Colonic mucosa (tissue), 4 donors: ENCODE results near the gene SFXN1. TPM values are rescaled to one million over a fixed set of nuclear protein-coding genes. Genes with fewer than 3 reads are reported as not detected.

ENCODE experiments used
- DNase-seq: peaks from one replicate; pipeline ENCODE4 v3.0.0-alpha.2; 2020
- H3K27ac ChIP-seq: fragments of 200-600 bp; one replicate; pipeline ENCODE4 v1.8.0; 2021
- H3K27me3 ChIP-seq: fragments of 200-600 bp; one replicate; pipeline ENCODE4 v1.8.0; 2021
- H3K36me3 ChIP-seq: fragments of 200-600 bp; one replicate; pipeline ENCODE4 v1.8.0; 2021
- H3K4me1 ChIP-seq: fragments of 200-600 bp; one replicate; pipeline ENCODE4 v1.8.0; 2021; ENCODE audit warnings: mild to moderate bottlenecking
- H3K4me3 ChIP-seq: fragments of 200-600 bp; one replicate; pipeline ENCODE4 v1.8.0; 2021
- H3K9ac ChIP-seq, 2 donors: one replicate each; pipeline ENCODE4 v1.7.0; 2013; ENCODE audit warnings: control low read depth in 2 of 2, low read depth in 2 of 2, low read length in 2 of 2
- H3K9me3 ChIP-seq: fragments of 200-600 bp; one replicate; pipeline ENCODE4 v1.8.0; 2021
- intact Hi-C: fragments of 100-400 bp; cut with DNase I; formaldehyde crosslinking; loops from one replicate; pipeline ENCODE4 v1.14.1; 2022
- total RNA-seq, 2 donors: library from RNA; stranded (reverse); fragmentation: NEBNext Ultra II Directional in 1 of 2; extraction: Animal tissue kit (Norgen Biotek cat#: 25700) in 1 of 2; gene quantifications; one replicate each; pipeline ENCODE4 v1.2.1, GENCODE V29; 2021
- TF ChIP-seq, protein P1 (sequence below): fragments of 200-600 bp; IDR thresholded peaks from one replicate; pipeline ENCODE4 v1.8.0; 2022; ENCODE audit warnings: antibody characterized with exemption, mild to moderate bottlenecking
- donor health status: healthy.
- donor health status: DM: no; HTN: no; CAD: no.
- donor health status: DM: no; HTN: no; CAD: no.

SFXN1 gene
- total RNA-seq, 2 donors from 2014 or later = 71.9 to 95.7 TPM

DNA sequence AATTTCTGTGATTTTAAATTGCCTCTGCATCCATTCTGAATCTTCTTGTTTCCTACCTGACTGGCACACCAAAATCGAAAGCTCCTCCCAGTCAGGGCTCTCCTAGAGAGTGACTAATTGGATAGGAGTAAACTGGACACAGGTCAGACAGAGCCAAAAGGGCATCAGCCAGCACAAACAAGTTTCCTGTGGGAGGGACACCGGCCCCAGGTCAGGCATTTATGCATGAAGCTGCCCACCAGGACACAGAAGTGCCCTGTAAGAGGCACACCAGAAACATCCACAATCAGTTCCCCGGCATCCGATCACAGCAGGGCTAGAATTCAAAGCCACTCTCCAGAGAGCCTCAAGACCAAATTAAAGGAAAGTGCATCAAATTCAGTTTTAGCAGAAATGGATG, 78.4 kb downstream of the SFXN1 start:
- Histone ChIP-seq H3K9me3 (no peaks in the 10 kb centered on the region), H3K27me3 (no peaks in the 10 kb centered on the region), H3K9ac (no peak overlapping the region), H3K27ac (no peak overlapping the region), H3K4me3 (no peak overlapping the region), H3K36me3 (no peaks in the 10 kb centered on the region), H3K4me1 (no peaks in the 10 kb centered on the region)
- DNase-seq = no peak
- TF ChIP-seq, protein P1, sequence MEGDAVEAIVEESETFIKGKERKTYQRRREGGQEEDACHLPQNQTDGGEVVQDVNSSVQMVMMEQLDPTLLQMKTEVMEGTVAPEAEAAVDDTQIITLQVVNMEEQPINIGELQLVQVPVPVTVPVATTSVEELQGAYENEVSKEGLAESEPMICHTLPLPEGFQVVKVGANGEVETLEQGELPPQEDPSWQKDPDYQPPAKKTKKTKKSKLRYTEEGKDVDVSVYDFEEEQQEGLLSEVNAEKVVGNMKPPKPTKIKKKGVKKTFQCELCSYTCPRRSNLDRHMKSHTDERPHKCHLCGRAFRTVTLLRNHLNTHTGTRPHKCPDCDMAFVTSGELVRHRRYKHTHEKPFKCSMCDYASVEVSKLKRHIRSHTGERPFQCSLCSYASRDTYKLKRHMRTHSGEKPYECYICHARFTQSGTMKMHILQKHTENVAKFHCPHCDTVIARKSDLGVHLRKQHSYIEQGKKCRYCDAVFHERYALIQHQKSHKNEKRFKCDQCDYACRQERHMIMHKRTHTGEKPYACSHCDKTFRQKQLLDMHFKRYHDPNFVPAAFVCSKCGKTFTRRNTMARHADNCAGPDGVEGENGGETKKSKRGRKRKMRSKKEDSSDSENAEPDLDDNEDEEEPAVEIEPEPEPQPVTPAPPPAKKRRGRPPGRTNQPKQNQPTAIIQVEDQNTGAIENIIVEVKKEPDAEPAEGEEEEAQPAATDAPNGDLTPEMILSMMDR = no peak
- intact Hi-C loops = no loop called here

DNA sequence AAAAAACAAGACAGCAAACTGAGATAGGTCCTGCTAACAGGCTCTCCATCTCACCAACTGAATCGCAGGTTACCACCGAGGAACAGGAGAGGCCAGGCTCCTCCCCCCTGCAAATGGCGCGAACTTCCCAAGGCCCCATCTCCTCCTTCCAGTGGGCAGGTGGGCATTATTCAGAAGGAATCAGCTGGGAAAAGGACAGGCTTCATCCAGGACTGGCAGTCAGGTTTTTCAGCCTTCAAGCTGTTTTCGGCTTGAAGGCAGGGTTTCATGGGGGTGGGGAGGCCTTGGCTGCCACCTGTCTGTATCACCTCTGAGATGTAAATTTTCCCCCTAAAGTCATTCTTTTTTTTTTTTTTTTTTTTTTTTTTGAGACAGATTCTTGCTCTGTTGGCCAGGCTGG, 79.4 kb downstream of the SFXN1 start:
- Histone ChIP-seq H3K27ac (no peak overlapping the region), H3K4me1 (no peaks in the 10 kb centered on the region), H3K36me3 (no peaks in the 10 kb centered on the region), H3K9me3 (no peaks in the 10 kb centered on the region), H3K27me3 (no peaks in the 10 kb centered on the region), H3K9ac (no peak overlapping the region), H3K4me3 (no peak overlapping the region)
- no peak for DNase-seq
- intact Hi-C loops = no loop called here
- TF ChIP-seq, protein P1 = no peak

DNA sequence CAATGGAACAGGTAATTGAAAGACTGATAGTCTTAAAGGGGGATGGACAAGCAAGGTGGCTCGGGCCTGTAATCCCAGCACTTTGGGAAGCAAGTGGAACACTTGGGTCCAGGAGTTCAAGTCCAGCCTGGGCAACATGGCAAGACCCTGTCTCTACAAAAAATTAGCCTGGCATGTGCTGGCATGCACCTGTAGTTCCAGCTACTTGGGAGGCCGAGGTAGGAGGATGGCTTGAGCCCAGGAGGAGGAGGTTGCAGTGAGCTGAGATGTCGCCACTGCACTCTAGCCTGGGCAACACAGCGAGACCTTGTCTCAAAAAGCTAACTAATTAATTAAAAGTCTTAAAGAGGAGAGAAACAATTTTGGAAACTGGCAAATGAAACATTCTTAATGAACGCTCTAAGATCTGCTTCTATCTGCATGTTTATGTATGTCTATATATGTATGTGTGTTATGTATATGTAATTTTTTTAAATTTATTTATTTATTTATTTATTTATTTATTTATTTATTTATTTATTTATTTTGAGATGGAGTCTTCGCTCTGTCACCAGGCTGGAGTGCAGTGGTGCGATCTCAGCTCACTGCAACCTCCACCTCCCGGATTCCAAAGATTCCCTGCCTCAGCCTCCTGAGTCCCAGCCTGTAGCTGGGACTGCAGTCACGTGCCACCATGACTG, 80.6 kb downstream of the SFXN1 start:
- DNase-seq = no peak
- Histone ChIP-seq H3K9ac (no peak overlapping the region), H3K9me3 (no peaks in the 10 kb centered on the region), H3K4me1 (no peaks in the 10 kb centered on the region), H3K4me3 (no peak overlapping the region), H3K36me3 (no peaks in the 10 kb centered on the region), H3K27me3 (no peaks in the 10 kb centered on the region), H3K27ac (no peak overlapping the region)
- TF ChIP-seq, protein P1 = no peak
- intact Hi-C loops = no loop called here

DNA sequence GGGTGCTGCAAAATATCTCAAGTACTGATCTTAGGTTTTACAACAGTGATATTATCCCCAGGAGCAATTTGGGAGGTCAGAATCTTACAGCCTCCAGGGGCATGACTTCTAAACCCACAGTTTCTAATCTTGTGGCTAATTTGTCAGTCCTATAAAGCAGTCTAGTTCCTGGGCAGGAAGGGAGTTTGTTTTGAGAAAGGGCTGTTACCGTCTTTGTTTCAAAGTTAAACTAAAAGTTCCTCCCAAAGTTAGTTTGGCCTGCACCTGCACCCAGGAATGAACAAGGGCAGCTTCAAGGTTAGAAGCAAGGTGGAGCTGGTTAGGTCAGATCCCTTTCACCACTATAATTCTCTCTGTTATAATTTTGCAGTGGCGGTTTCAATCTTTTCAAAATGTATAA, 81.7 kb downstream of the SFXN1 start:
- no peaks in the 10 kb centered on the region for H3K4me1 ChIP-seq
- no peak for DNase-seq
- no peak overlapping the region for H3K27ac ChIP-seq
- no peaks in the 10 kb centered on the region for H3K27me3 ChIP-seq
- H3K9ac ChIP-seq = no peak overlapping the region
- intact Hi-C loops = no loop called here
- TF ChIP-seq, protein P1 = no peak
- no peaks in the 10 kb centered on the region for H3K9me3 ChIP-seq
- H3K36me3 ChIP-seq = no peaks in the 10 kb centered on the region
- no peak overlapping the region for H3K4me3 ChIP-seq

DNA sequence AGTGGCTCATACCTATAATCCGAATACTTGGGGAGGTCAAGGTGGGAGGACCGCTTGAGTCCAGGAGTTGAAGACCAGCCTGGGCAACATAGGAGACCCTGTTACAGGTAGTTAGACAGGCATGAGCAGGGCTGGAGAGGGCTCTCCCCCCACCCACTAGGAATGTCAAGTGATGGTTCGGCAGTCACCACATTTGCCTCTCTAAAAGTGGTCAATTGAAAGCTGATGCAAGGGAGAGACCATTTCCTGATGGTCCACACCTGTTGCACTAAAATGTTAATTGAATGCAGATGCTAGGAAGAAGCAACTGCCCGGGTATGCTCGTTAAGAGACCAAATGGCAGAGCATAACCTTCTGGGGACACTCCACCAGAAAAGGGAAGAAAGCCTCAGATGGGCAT, 82.7 kb downstream of the SFXN1 start:
- Histone ChIP-seq H3K36me3 (no peaks in the 10 kb centered on the region), H3K4me1 (no peaks in the 10 kb centered on the region), H3K27ac (no peak overlapping the region), H3K9ac (no peak overlapping the region), H3K9me3 (no peaks in the 10 kb centered on the region), H3K27me3 (no peaks in the 10 kb centered on the region), H3K4me3 (no peak overlapping the region)
- TF ChIP-seq, protein P1 = no peak
- DNase-seq = no peak
- intact Hi-C loops = no loop called here
